HCT116 (cell line): ENCODE data around the gene RNF112. TPM values are rescaled to one million over a fixed set of nuclear protein-coding genes. Genes with fewer than 3 reads are reported as not detected.

Experiments used
- ATAC-seq: fragments of 200-7000 bp; cut with Tn5 transposase; 2 replicates; pipeline ENCODE4 v1.9.1; 2020; ENCODE audit warnings: mild to moderate bottlenecking, moderate library complexity
- BruUV-seq: library from RNA; stranded (reverse); fragments of 400-500 nt; replicated peaks from 2 replicates; lab custom pipeline; 2021; lab: Mats Ljungman, UMichigan
- CTCF ChIA-PET: fragments of 300-600 bp; sonication (Branson Sonifier 250); formaldehyde crosslinking; loops from one replicate; lab custom pipeline; 2021; ENCODE audit warnings: antibody characterized with exemption; lab: Charles Lee
- POLR2A ChIA-PET: fragments of 300-600, 350-600 bp; sonication (Branson Sonifier 250); formaldehyde crosslinking; loops from one replicate; lab custom pipeline; 2021; ENCODE audit warnings: antibody characterized with exemption; lab: Charles Lee
- RAD21 ChIA-PET, 2 experiments: fragments of 300-600 bp; sonication (Branson Sonifier 250); formaldehyde crosslinking; loops; one replicate each; lab custom pipeline; 2023; ENCODE audit warnings: low total read pairs in 2 of 2; ENCODE audit not compliant: uncharacterized antibody in 2 of 2, unreplicated experiment in 2 of 2, low non-redundant PET in 1 of 2; lab: Charles Lee
- DNase-seq: peaks from one replicate; pipeline ENCODE4 v3.0.0-alpha.2; 2010; ENCODE audit warnings: low read depth, low spot score
- H2AFZ ChIP-seq: fragments of 200-600 bp; shearing (Covaris generic), sonication (generic); 2 replicates; pipeline ENCODE4 v1.6.1; 2017; ENCODE audit warnings: low read depth, mixed run types, mixed read lengths, antibody characterized with exemption, low read length; ENCODE audit not compliant: poor library complexity, severe bottlenecking
- H3K27ac ChIP-seq: 2 replicates; pipeline ENCODE4 v1.5.1; 2012; ENCODE audit warnings: low read depth, low read length
- H3K27me3 ChIP-seq: fragments of 200-600 bp; sonication (generic); 2 replicates; pipeline ENCODE4 v1.6.1; 2016; ENCODE audit warnings: mixed run types, low read length, mixed read lengths; ENCODE audit not compliant: insufficient read depth
- H3K36me3 ChIP-seq, 2 experiments: fragments of 200-500 bp in 1 of 2; fragments of 200-600 bp in 1 of 2; sonication (Bioruptor generic) in 1 of 2; sonication (generic) in 1 of 2; 2 replicates each; pipeline versions ENCODE4 v1.5.1 to v1.6.1; 2014 to 2016; ENCODE audit warnings: low read length in 2 of 2, inconsistent platforms in 1 of 2, mixed read lengths in 1 of 2, mixed run types in 1 of 2; ENCODE audit not compliant: insufficient read depth in 2 of 2, control insufficient read depth in 1 of 2
- H3K4me1 ChIP-seq, 2 experiments: fragments of 200-600 bp in 1 of 2; sonication (generic) in 1 of 2; 2 replicates each; pipeline versions ENCODE4 v1.5.1 to v1.6.1; 2012 to 2017; ENCODE audit warnings: low read length in 2 of 2, inconsistent platforms in 1 of 2, mild to moderate bottlenecking in 1 of 2, mixed read lengths in 1 of 2, mixed run types in 1 of 2, moderate library complexity in 1 of 2; ENCODE audit not compliant: insufficient read depth in 2 of 2, control insufficient read depth in 1 of 2
- H3K4me2 ChIP-seq: fragments of 200-600 bp; sonication (generic); 2 replicates; pipeline ENCODE4 v1.6.1; 2017; ENCODE audit warnings: mixed run types, low read length, mixed read lengths
- H3K4me3 ChIP-seq, 2 experiments: fragments of 200-600 bp in 1 of 2; sonication (generic) in 1 of 2; replicated peaks in 1 of 2; 2 replicates each; pipeline ENCODE4 v1.5.1; 2011 to 2016; ENCODE audit warnings: low read length in 2 of 2, control low read depth in 1 of 2, low read depth in 1 of 2, mild to moderate bottlenecking in 1 of 2, mixed read lengths in 1 of 2, mixed run types in 1 of 2
- H3K79me2 ChIP-seq: fragments of 200-600 bp; sonication (generic); 2 replicates; pipeline ENCODE4 v1.6.1; 2017; ENCODE audit warnings: mild to moderate bottlenecking, mixed run types, low read length, moderate library complexity, mixed read lengths; ENCODE audit not compliant: insufficient read depth
- H3K9ac ChIP-seq: fragments of 200-600 bp; sonication (generic); 2 replicates; pipeline ENCODE4 v1.6.1; 2016; ENCODE audit warnings: low read length, mixed read lengths
- H3K9me2 ChIP-seq: fragments of 200-600 bp; sonication (generic), shearing (Covaris generic); 2 replicates; pipeline ENCODE4 v1.6.1; 2017; ENCODE audit warnings: mixed run types, mild to moderate bottlenecking, moderate library complexity; ENCODE audit not compliant: insufficient read depth
- H3K9me3 ChIP-seq, 2 experiments: fragments of 200-500 bp in 1 of 2; fragments of 200-600 bp in 1 of 2; sonication (Bioruptor generic) in 1 of 2; sonication (generic) in 1 of 2; 2 replicates each; pipeline ENCODE4 v1.6.1; 2014 to 2017; ENCODE audit warnings: low read length in 2 of 2, mixed read lengths in 2 of 2, inconsistent platforms in 1 of 2, low read depth in 1 of 2, mild to moderate bottlenecking in 1 of 2, mixed run types in 1 of 2, moderate library complexity in 1 of 2; ENCODE audit not compliant: control insufficient read depth in 1 of 2, insufficient read depth in 1 of 2
- H4K20me1 ChIP-seq: fragments of 200-600 bp; sonication (generic), shearing (Covaris generic); 2 replicates; pipeline ENCODE4 v1.6.1; 2017; ENCODE audit warnings: mixed run types, mild to moderate bottlenecking, moderate library complexity; ENCODE audit not compliant: insufficient read depth
- CBX3 ChIP-seq: IDR thresholded peaks from 2 replicates; pipeline ENCODE4 v1.6.1; 2012; ENCODE audit warnings: low read depth
- CEBPB ChIP-seq: IDR thresholded peaks from 2 replicates; pipeline ENCODE4 v1.6.1; 2012; ENCODE audit warnings: low read depth
- CTCF ChIP-seq, 3 experiments: fragments of 200-600 bp in 1 of 3; sonication (generic) in 1 of 3; IDR thresholded peaks in 2 of 3; conservative IDR thresholded peaks in 1 of 3; 2 replicates each; pipeline ENCODE4 v1.5.1; 2012 to 2017; ENCODE audit warnings: low read depth in 2 of 3, low read length in 2 of 3, antibody characterized with exemption in 1 of 3, borderline replicate concordance in 1 of 3, control low read depth in 1 of 3, mild to moderate bottlenecking in 1 of 3, mixed read lengths in 1 of 3, mixed run types in 1 of 3, moderate library complexity in 1 of 3; ENCODE audit not compliant: insufficient read depth in 1 of 3
- EZH2 ChIP-seq: fragments of 200-600 bp; sonication (generic); IDR thresholded peaks from 2 replicates; pipeline ENCODE4 v1.6.1; 2017; ENCODE audit warnings: antibody characterized with exemption, mixed run types
- FOSL1 ChIP-seq: IDR thresholded peaks from 2 replicates; pipeline ENCODE4 v1.6.1; 2012; ENCODE audit warnings: low read depth
- JUND ChIP-seq: IDR thresholded peaks from 2 replicates; pipeline ENCODE4 v1.6.1; 2012
- intact Hi-C: fragments of 100-400 bp; cut with micrococcal nuclease; formaldehyde crosslinking; loops from 2 replicates; pipeline ENCODE4 v1.10.0; 2022
- total RNA-seq: library from RNA; stranded (reverse); gene quantifications from one replicate; pipeline ENCODE4 v1.2.1, GENCODE V29; 2021; ENCODE audit not compliant: unreplicated experiment
- TF ChIP-seq, protein P1 (sequence below): IDR thresholded peaks from 2 replicates; pipeline ENCODE4 v1.6.1; 2011; ENCODE audit warnings: mild to moderate bottlenecking, low read length, moderate library complexity; ENCODE audit not compliant: insufficient replicate concordance; ENCODE audit errors: extremely low read depth

The RNF112 gene
- total RNA-seq, 1 experiment from 2014 or later, result 0.98 TPM

GRCh38 chr17:19401321-19402010 is 9.6 kb upstream of the RNF112 start:
- POLR2A ChIA-PET, result no interaction called here
- Histone ChIP-seq H3K27me3 (no peaks in the 10 kb centered on the region), H3K9ac (no peak overlapping the region), H3K4me3 (no peak overlapping the region), H2AFZ (no peak overlapping the region), H3K79me2 (no peaks in the 10 kb centered on the region), H4K20me1 (no peaks in the 10 kb centered on the region), H3K9me2 (no peaks in the 10 kb centered on the region), H3K36me3 (no peaks in the 10 kb centered on the region), H3K4me1 (peaks cover 14 to 16% of the 10 kb centered on the region in 2 experiments), H3K4me2 (no peak overlapping the region), H3K27ac (no peak overlapping the region), H3K9me3 (no peaks in the 10 kb centered on the region)
- no TSS peak for BruUV-seq
- CTCF ChIA-PET, result interaction anchor here (1.5 kb wide), 1 partner anchor 361 kb away, joined by 3 read pairs; no protein-coding TSS in a partner anchor
- intact Hi-C loops, result no loop called here
- TF ChIP-seq EZH2 (no peak), FOSL1 (no peak), CTCF (IDR thresholded peaks at IDR 0.05 in 2 of 3, conservative IDR thresholded peaks at IDR 0.05 in 1 of 3; ENCODE audit: borderline replicate concordance in 1 of 3, insufficient read depth in 1 of 3, low read depth in 2 of 3, low read length in 2 of 3) (no peak), CBX3 (no peak), JUND (no peak), CEBPB (no peak)
- TF ChIP-seq, protein P1, sequence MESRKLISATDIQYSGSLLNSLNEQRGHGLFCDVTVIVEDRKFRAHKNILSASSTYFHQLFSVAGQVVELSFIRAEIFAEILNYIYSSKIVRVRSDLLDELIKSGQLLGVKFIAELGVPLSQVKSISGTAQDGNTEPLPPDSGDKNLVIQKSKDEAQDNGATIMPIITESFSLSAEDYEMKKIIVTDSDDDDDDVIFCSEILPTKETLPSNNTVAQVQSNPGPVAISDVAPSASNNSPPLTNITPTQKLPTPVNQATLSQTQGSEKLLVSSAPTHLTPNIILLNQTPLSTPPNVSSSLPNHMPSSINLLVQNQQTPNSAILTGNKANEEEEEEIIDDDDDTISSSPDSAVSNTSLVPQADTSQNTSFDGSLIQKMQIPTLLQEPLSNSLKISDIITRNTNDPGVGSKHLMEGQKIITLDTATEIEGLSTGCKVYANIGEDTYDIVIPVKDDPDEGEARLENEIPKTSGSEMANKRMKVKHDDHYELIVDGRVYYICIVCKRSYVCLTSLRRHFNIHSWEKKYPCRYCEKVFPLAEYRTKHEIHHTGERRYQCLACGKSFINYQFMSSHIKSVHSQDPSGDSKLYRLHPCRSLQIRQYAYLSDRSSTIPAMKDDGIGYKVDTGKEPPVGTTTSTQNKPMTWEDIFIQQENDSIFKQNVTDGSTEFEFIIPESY, result no peak
- ATAC-seq (no peak), DNase-seq (no peak)
- RAD21 ChIA-PET, result no interaction called here
